GM23248 (cell line): ENCODE measurements around the gene ISCA2. TPM values are rescaled to one million over a fixed set of nuclear protein-coding genes. Genes with fewer than 3 reads are reported as not detected.
A peak's percentile ranks its signal among the peaks of the same experiment; 100 is the strongest.

Experiments used
- DNase-seq: peaks from one replicate; pipeline ENCODE4 v3.0.0-alpha.2; 2015
- H2AFZ ChIP-seq: fragments of 200-600 bp; sonication (generic); 2 replicates; pipeline ENCODE4 v1.6.1; 2016; ENCODE audit warnings: antibody characterized with exemption
- H3F3A ChIP-seq: fragments of 200-600 bp; sonication (generic); 2 replicates; pipeline ENCODE4 v1.6.1; 2016; ENCODE audit warnings: mild to moderate bottlenecking, antibody characterized with exemption, mixed run types; ENCODE audit not compliant: insufficient read depth
- H3K27ac ChIP-seq: fragments of 200-600 bp; sonication (generic); 2 replicates; pipeline ENCODE4 v1.5.1; 2016; ENCODE audit warnings: mild to moderate bottlenecking
- H3K27me3 ChIP-seq: fragments of 200-600 bp; sonication (generic); replicated peaks from 2 replicates; pipeline ENCODE4 v1.6.1; 2016; ENCODE audit warnings: mild to moderate bottlenecking; ENCODE audit not compliant: insufficient read depth
- H3K36me3 ChIP-seq: fragments of 200-600 bp; sonication (generic); 2 replicates; pipeline ENCODE4 v1.6.1; 2016; ENCODE audit warnings: low read depth, mild to moderate bottlenecking
- H3K4me1 ChIP-seq: fragments of 200-600 bp; sonication (generic); 2 replicates; pipeline ENCODE4 v1.6.1; 2016; ENCODE audit warnings: mild to moderate bottlenecking; ENCODE audit not compliant: insufficient read depth
- H3K4me2 ChIP-seq: fragments of 200-600 bp; sonication (generic); one replicate; pipeline ENCODE4 v1.6.1; 2016; ENCODE audit warnings: mild to moderate bottlenecking; ENCODE audit not compliant: unreplicated experiment
- H3K4me3 ChIP-seq: fragments of 200-600 bp; sonication (generic); 2 replicates; pipeline ENCODE4 v1.5.1; 2016; ENCODE audit warnings: mild to moderate bottlenecking
- H3K79me2 ChIP-seq: fragments of 200-600 bp; sonication (generic); 2 replicates; pipeline ENCODE4 v1.6.1; 2016; ENCODE audit warnings: mild to moderate bottlenecking; ENCODE audit not compliant: insufficient read depth
- H3K9ac ChIP-seq: fragments of 200-600 bp; sonication (generic); 2 replicates; pipeline ENCODE4 v1.6.1; 2016; ENCODE audit warnings: mild to moderate bottlenecking
- H3K9me2 ChIP-seq: fragments of 200-600 bp; sonication (generic); 2 replicates; pipeline ENCODE4 v1.6.1; 2016; ENCODE audit warnings: mixed run types, mild to moderate bottlenecking, moderate library complexity; ENCODE audit not compliant: insufficient read depth
- H3K9me3 ChIP-seq: fragments of 200-600 bp; sonication (generic); one replicate; pipeline ENCODE4 v1.6.1; 2017; ENCODE audit warnings: low read depth
- H4K20me1 ChIP-seq: fragments of 200-600 bp; sonication (generic); 2 replicates; pipeline ENCODE4 v1.6.0; 2016; ENCODE audit not compliant: insufficient read depth
- EZH2 ChIP-seq: fragments of 200-600 bp; sonication (generic); IDR thresholded peaks from 2 replicates; pipeline ENCODE4 v1.6.1; 2018; ENCODE audit warnings: antibody characterized with exemption, mild to moderate bottlenecking; ENCODE audit not compliant: insufficient read depth, poor library complexity, severe bottlenecking
- EZH2phosphoT487 ChIP-seq: fragments of 200-600 bp; sonication (generic); IDR thresholded peaks from 2 replicates; pipeline ENCODE4 v1.6.1; 2018; ENCODE audit warnings: antibody characterized with exemption, moderate library complexity, mild to moderate bottlenecking, low read depth; ENCODE audit not compliant: insufficient read depth
- WGBS, 2 experiments: methylation state at CpG; one replicate each; pipeline ENCODE4 v1.1.6; 2015 to 2017; ENCODE audit warnings: low lambda C conversion rate in 2 of 2, low coverage in 1 of 2; ENCODE audit errors: missing lambda C conversion rate in 2 of 2; 5-methylcytosine and 5-hydroxymethylcytosine counted together
- in situ Hi-C: fragments of 300-500 bp; cut with MboI; formaldehyde crosslinking; loops from 2 replicates; pipeline ENCODE4 v1.15.0; 2020
- polyA plus RNA-seq: library from polyadenylated mRNA; unstranded; fragments of >200 nt; fragmentation: Nextera tagmentation; extraction: Ambion mirVana; gene quantifications from 2 replicates; pipeline ENCODE4 v1.2.1, GENCODE V29; 2016
- total RNA-seq: library from RNA; depleted of rRNA; stranded (reverse); fragments of >200 nt; shearing (Covaris generic); gene quantifications from 2 replicates; pipeline ENCODE4 v1.2.3, GENCODE V29; 2014

Gene ISCA2
- total and polyA plus RNA-seq, 2 experiments from 2014 or later: 12.3 to 60.0 TPM

DNA sequence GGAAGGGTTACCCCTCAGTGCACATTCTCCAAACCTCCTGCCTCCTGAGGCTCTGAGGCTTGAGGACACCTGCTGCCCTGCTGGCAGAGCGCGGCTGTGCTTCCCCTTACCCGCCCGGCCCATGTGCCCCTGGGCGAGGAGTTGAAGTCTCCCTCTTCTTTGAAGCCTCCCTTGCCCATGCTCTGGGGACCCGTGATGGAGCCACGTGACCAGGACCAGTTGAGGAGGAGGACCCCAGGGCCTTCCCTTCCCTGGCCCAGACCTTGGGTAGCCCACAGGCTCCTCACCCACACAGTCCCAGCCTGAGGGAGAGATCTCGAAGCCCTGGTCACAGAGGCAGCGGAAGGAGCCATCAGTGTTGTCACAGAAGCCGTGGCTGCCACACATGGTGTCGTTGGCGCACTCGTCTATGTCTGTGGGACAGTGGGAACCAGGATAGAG is 12.9 kb downstream of the ISCA2 start:
- in situ Hi-C loops: no loop called here

DNA sequence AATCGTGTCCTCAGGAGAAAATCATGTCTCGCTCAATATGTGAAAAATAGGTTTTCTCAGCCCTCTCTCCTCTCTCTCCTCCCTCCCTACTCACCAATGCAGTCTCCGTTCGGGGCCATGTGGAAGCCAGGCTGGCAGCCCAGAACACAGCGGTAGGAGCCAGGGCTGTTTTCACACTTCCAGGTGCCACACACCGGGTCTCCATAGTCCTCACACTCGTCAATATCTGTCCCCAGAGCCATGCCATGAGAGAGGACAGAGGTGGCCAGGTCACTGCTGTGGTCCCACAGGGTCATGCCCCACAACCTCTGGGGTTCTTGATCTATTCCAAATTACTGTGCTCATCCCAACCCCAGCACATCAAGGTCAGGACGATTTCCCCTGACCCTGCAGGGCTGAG is 13.5 kb downstream of the ISCA2 start:
- H3F3A ChIP-seq: peaks cover 13% of the 10 kb centered on the region
- in situ Hi-C loops: no loop called here
- TF ChIP-seq EZH2: no peak
- TF ChIP-seq EZH2phosphoT487: no peak
- H3K27ac ChIP-seq: no peak overlapping the region
- no peak for DNase-seq
- H3K4me1 ChIP-seq: peaks cover 18% of the 10 kb centered on the region
- no peak overlapping the region for H3K4me2 ChIP-seq
- no peaks in the 10 kb centered on the region for H3K27me3 ChIP-seq
- H2AFZ ChIP-seq: no peak overlapping the region
- no peaks in the 10 kb centered on the region for H4K20me1 ChIP-seq
- no peak overlapping the region for H3K4me3 ChIP-seq
- H3K9ac ChIP-seq: no peak overlapping the region
- no peaks in the 10 kb centered on the region for H3K9me2 ChIP-seq
- 55 to 56% methylated on average over 8 of the region's 8 CpGs for WGBS, 2 experiments
- H3K79me2 ChIP-seq: no peaks in the 10 kb centered on the region
- peaks cover 20% of the 10 kb centered on the region; the same call in 1 of the 2 replicates for H3K36me3 ChIP-seq
- no peaks in the 10 kb centered on the region for H3K9me3 ChIP-seq

More for the DNA sequence above, 12.9 kb downstream of the ISCA2 start:
- Histone ChIP-seq H3K27ac (no peak overlapping the region), H3K4me3 (no peak overlapping the region), H3K4me2 (no peak overlapping the region), H2AFZ (no peak overlapping the region), H3K9me3 (no peaks in the 10 kb centered on the region), H3K79me2 (no peaks in the 10 kb centered on the region), H3K9ac (no peak overlapping the region), H3K36me3 (peaks cover 26% of the 10 kb centered on the region; the same call in 1 of the 2 replicates), H3F3A (peaks cover 7% of the 10 kb centered on the region), H3K9me2 (no peaks in the 10 kb centered on the region), H3K4me1 (peaks cover 14% of the 10 kb centered on the region), H3K27me3 (no peaks in the 10 kb centered on the region), H4K20me1 (no peaks in the 10 kb centered on the region)
- WGBS, 2 experiments: 92 to 96% methylated on average over 13 of the region's 13 CpGs
- no peak for DNase-seq
- TF ChIP-seq EZH2: no peak
- no peak for TF ChIP-seq EZH2phosphoT487

DNA sequence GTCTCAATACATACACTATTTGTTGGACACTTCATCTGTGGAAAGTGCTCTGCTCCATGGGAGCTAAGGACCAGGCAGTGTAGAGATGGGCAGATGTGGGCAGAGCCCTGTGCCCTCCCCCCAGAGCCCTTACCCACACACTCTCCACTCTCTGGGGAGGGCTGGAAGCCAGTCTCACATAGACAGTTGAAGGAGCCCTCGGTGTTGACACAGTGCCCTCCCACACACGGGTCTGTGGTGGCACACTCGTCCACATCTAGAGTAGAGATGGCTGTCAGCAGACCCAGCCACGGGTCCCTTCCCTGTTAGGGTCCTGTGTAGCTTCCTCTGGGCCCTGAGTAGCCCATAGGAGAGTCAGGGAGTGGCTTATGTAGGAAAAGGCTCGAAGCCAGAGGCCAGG is 14.3 kb downstream of the ISCA2 start:
- in situ Hi-C loops: no loop called here
- Histone ChIP-seq H3K9me2 (no peaks in the 10 kb centered on the region), H3K4me3 (no peak overlapping the region), H3K9me3 (no peaks in the 10 kb centered on the region), H3K9ac (no peak overlapping the region), H3K4me1 (peaks cover 18% of the 10 kb centered on the region), H3K27ac (no peak overlapping the region), H2AFZ (no peak overlapping the region), H3F3A (peaks cover 20% of the 10 kb centered on the region), H3K36me3 (peaks cover 24% of the 10 kb centered on the region; the same call in 1 of the 2 replicates), H4K20me1 (no peaks in the 10 kb centered on the region), H3K4me2 (no peak overlapping the region), H3K27me3 (no peaks in the 10 kb centered on the region), H3K79me2 (no peaks in the 10 kb centered on the region)
- DNase-seq: no peak
- 74 to 78% methylated on average over 5 of the region's 5 CpGs for WGBS, 2 experiments
- TF ChIP-seq EZH2: no peak
- TF ChIP-seq EZH2phosphoT487: no peak

DNA sequence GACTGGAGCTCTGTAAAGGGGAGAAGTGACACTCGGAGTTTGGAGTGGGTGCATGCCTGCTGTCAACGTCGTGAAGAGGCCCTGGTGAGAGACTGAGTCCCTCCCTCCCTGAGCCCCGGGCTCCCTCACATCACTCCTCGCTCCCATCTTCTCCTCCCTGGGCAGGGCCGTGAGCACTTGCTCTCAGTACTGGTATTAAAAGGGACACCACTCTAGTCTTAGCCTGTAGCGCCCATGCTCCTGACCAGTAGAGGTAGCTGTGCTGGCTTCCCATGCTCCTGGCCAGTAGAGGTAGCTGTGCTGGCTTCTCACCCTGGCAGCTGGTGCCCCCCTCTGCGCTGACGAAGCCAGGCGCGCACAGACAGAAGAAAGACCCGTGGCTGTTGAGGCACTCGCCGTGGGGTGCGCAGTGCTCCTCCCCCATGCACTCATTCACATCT is 14.7 kb downstream of the ISCA2 start:
- Histone ChIP-seq H3K9me2 (no peaks in the 10 kb centered on the region), H3K4me2 (no peak overlapping the region), H4K20me1 (no peaks in the 10 kb centered on the region), H3K79me2 (no peaks in the 10 kb centered on the region), H3F3A (peaks cover 24% of the 10 kb centered on the region), H3K36me3 (peaks cover 29% of the 10 kb centered on the region; the same call in 1 of the 2 replicates), H3K27ac (no peak overlapping the region), H3K9me3 (no peaks in the 10 kb centered on the region), H3K4me3 (no peak overlapping the region), H3K9ac (no peak overlapping the region), H3K27me3 (no peaks in the 10 kb centered on the region), H2AFZ (no peak overlapping the region), H3K4me1 (peaks cover 21% of the 10 kb centered on the region)
- in situ Hi-C loops: no loop called here
- TF ChIP-seq EZH2 (no peak), EZH2phosphoT487 (no peak)
- DNase-seq: peak; percentile 39
- WGBS, 2 experiments: 85 to 90% methylated on average over 11 to 15 of the region's 15 CpGs

DNA sequence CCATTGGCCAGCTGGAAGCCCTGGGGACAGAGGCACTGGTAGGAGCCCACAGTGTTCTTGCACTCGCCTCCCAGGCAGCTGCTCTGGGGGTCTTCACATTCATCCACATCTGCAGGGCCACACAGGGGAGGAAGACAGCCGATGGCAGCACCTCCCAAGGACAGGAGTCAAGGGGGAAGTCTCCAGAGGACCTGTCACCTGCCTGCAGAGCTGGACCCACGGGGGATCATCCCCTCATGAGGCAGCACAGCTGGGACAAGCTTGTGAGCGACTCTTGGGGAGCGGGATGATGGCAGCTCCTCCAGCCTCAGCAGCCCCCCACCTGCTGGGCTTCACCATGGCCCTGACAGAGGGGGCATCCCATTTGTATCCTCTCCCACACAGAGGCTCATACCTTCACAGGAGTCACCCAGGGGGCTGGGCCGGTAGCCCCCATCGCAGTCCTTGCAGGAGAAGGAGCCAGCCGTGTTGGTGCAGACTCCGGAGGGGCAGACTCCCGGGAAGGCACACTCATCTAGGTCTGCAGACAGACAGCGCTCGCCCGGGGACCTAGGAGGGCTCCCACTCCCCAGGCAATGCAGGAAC is 15.4 kb downstream of the ISCA2 start:
- Histone ChIP-seq H3K27me3 (no peaks in the 10 kb centered on the region), H4K20me1 (no peaks in the 10 kb centered on the region), H3K79me2 (no peaks in the 10 kb centered on the region), H3K4me1 (peaks cover 27% of the 10 kb centered on the region), H2AFZ (no peak overlapping the region), H3K4me2 (no peak overlapping the region), H3F3A (peaks cover 29% of the 10 kb centered on the region), H3K9me3 (no peaks in the 10 kb centered on the region), H3K9ac (no peak overlapping the region), H3K4me3 (no peak overlapping the region), H3K27ac (no peak overlapping the region), H3K9me2 (no peaks in the 10 kb centered on the region), H3K36me3 (peaks cover 30% of the 10 kb centered on the region)
- no peak for DNase-seq
- 89 to 92% methylated on average over 13 of the region's 13 CpGs for WGBS, 2 experiments
- in situ Hi-C loops: no loop called here
- TF ChIP-seq EZH2 (no peak), EZH2phosphoT487 (no peak)
